ENCODE measurements around the gene PCSK6. TPM values are rescaled to one million over a fixed set of nuclear protein-coding genes. Genes with fewer than 3 reads are reported as not detected.

Gene PCSK6
- total RNA-seq, 1 donor from 2014 or later: 3.8 TPM

DNA sequence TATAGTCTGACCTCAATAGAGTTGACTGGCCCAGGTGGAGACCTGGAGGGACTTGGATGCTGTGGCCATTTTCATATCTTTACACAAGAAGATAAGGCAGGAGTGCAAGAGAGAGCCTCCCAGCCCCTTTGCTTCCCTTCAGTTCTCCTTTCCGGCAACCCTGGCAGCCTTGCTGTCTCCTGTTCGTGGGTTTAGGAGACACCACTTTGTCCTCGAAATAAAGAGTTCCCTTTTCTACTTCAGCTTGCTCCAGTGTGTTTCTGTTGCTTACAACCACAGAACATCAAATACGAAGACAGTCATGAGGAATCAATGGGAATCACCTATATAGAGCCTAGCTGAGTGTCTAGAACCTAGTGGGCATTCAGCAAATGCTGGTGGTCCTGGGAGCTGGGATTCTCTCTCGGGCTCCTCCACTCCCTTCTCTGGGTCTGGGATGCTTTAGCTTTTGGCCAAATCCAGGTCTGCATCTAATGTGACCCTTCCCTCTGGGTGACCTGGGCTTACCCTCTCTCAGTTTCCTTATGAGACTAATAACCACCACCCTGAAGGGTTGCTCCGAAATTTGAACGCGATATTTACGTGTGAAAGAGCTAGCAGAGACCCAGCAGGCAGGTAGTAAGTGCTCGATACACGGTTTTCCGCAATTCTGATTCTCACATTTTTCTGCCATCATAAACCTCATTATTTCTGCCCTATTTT lies 44.5 kb downstream of the PCSK6 start:
- Mint-ChIP-seq H3K27me3 (ENCODE audit: unreplicated experiment) (no peaks in the 10 kb centered on the region), H3K4me1 (ENCODE audit: low read depth, unreplicated experiment) (peaks cover 12% of the 10 kb centered on the region)
- no peak for DNase-seq

GRCh38 chr15:101444015-101444414 lies 45.5 kb downstream of the PCSK6 start:
- no peak for TF ChIP-seq CTCF (IDR thresholded peaks at IDR 0.05; ENCODE audit: partially characterized antibody, unreplicated experiment)
- no peak for DNase-seq
- Mint-ChIP-seq H3K27me3 (ENCODE audit: unreplicated experiment) (no peaks in the 10 kb centered on the region), H3K9me3 (ENCODE audit: unreplicated experiment) (peaks cover 3% of the 10 kb centered on the region), H3K36me3 (ENCODE audit: unreplicated experiment) (peaks cover 6% of the 10 kb centered on the region), H3K4me1 (ENCODE audit: low read depth, unreplicated experiment) (peaks cover 11% of the 10 kb centered on the region), H3K4me3 (ENCODE audit: unreplicated experiment) (no peak overlapping the region), H3K27ac (ENCODE audit: unreplicated experiment) (no peak overlapping the region)

More for the DNA sequence above, 44.5 kb downstream of the PCSK6 start:
- peaks cover 2% of the 10 kb centered on the region for H3K9me3 Mint-ChIP-seq (ENCODE audit: unreplicated experiment)
- H3K4me3 Mint-ChIP-seq (ENCODE audit: unreplicated experiment): no peak overlapping the region
- no peak for TF ChIP-seq CTCF (IDR thresholded peaks at IDR 0.05; ENCODE audit: partially characterized antibody, unreplicated experiment)
- H3K36me3 Mint-ChIP-seq (ENCODE audit: unreplicated experiment): peaks cover 5% of the 10 kb centered on the region
- no peak overlapping the region for H3K27ac Mint-ChIP-seq (ENCODE audit: unreplicated experiment)

GRCh38 chr15:101442272-101442671 lies 47.2 kb downstream of the PCSK6 start:
- TF ChIP-seq CTCF (IDR thresholded peaks at IDR 0.05; ENCODE audit: partially characterized antibody, unreplicated experiment): no peak
- no peak for DNase-seq
- Mint-ChIP-seq H3K36me3 (ENCODE audit: unreplicated experiment) (peaks cover 19% of the 10 kb centered on the region), H3K4me3 (ENCODE audit: unreplicated experiment) (no peak overlapping the region), H3K4me1 (ENCODE audit: low read depth, unreplicated experiment) (peaks cover 11% of the 10 kb centered on the region), H3K27me3 (ENCODE audit: unreplicated experiment) (peaks cover 5% of the 10 kb centered on the region), H3K27ac (ENCODE audit: unreplicated experiment) (no peak overlapping the region), H3K9me3 (ENCODE audit: unreplicated experiment) (peaks cover 10% of the 10 kb centered on the region)

- no peak for DNase-seq
- H3K27ac Mint-ChIP-seq (ENCODE audit: unreplicated experiment): no peak overlapping the region
- H3K36me3 Mint-ChIP-seq (ENCODE audit: unreplicated experiment): peaks cover 19% of the 10 kb centered on the region
- peaks cover 10% of the 10 kb centered on the region for H3K9me3 Mint-ChIP-seq (ENCODE audit: unreplicated experiment)
- H3K27me3 Mint-ChIP-seq (ENCODE audit: unreplicated experiment): peaks cover 5% of the 10 kb centered on the region
- no peak for TF ChIP-seq CTCF (IDR thresholded peaks at IDR 0.05; ENCODE audit: partially characterized antibody, unreplicated experiment)
- peaks cover 11% of the 10 kb centered on the region for H3K4me1 Mint-ChIP-seq (ENCODE audit: low read depth, unreplicated experiment)
- no peak overlapping the region for H3K4me3 Mint-ChIP-seq (ENCODE audit: unreplicated experiment)
Observed at GRCh38 chr15:101441696-101442095, 47.8 kb downstream of the PCSK6 start.

DNA sequence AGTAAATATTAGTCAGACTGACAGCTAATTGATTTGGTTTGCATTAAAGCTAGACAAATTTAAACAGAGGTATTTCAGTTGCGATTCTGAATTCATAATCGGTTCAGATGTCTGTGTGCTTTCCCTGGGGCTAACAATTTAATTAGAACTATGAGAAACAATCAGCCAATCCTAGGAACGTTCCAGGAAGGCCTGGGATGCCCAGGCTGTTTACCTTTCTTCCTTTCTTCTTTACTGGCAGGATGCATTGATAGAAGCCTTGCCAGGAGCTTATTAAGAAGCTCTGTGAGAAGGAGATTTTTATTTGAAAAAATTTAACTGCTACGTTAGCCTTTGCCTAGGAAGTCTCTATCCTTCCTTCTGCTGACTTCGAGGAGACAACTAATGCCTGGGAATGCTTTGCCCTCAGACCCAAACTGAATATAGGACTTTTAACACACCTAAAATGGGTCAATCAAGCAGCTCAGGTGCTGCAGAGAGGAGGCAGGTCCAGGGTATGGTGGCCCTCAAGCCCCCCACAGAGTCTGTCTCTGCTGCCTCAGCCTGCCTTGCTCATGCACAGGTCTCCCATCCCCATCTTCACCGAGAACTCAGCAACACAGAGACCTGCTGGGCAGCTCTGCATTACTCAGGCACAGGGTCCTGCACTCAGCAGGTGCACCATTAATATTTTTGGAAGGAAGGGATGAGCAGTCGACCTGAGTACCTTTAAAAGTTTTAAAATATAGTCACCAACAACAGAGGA lies 48.5 kb downstream of the PCSK6 start:
- Mint-ChIP-seq H3K4me1 (ENCODE audit: low read depth, unreplicated experiment) (peaks cover 6% of the 10 kb centered on the region), H3K36me3 (ENCODE audit: unreplicated experiment) (peaks cover 19% of the 10 kb centered on the region), H3K4me3 (ENCODE audit: unreplicated experiment) (no peak overlapping the region), H3K27me3 (ENCODE audit: unreplicated experiment) (peaks cover 5% of the 10 kb centered on the region), H3K27ac (ENCODE audit: unreplicated experiment) (no peak overlapping the region), H3K9me3 (ENCODE audit: unreplicated experiment) (peaks cover 12% of the 10 kb centered on the region)
- no peak for DNase-seq
- no peak for TF ChIP-seq CTCF (IDR thresholded peaks at IDR 0.05; ENCODE audit: partially characterized antibody, unreplicated experiment)

Measured in glutamatergic neuron (in vitro differentiated cells).